Ramos (cell line): ENCODE data around the gene NFAM1.

Experiments
- in situ Hi-C: fragments of 300-500 bp; cut with MboI; formaldehyde crosslinking; loops from one replicate; pipeline ENCODE4 v1.14.3; 2022; ENCODE audit warnings: low sequenced_read_pairs; ENCODE audit not compliant: unreplicated experiment

The NFAM1 gene

DNA sequence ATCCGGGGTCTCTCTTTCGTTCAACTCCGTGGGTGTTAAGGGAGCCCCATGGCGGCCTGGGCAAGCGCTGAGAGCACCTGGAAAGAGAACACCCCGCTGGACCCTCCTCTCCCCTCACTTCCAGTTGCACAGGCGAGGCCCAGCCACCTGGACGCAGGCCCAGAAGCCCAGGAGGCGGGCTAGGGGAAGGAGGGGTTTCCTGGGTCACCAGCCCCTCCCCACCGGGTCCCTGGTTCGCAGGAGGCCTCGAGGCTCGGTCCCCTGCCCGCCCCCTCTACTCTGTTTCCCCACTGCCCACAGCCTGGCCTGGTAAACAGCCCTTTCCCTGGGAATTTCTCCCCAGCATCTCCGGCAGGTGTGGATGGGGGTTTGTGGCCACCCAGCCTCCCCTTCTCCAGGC lies 8.5 kb upstream of the NFAM1 start:
- in situ Hi-C loops = no loop called here

DNA sequence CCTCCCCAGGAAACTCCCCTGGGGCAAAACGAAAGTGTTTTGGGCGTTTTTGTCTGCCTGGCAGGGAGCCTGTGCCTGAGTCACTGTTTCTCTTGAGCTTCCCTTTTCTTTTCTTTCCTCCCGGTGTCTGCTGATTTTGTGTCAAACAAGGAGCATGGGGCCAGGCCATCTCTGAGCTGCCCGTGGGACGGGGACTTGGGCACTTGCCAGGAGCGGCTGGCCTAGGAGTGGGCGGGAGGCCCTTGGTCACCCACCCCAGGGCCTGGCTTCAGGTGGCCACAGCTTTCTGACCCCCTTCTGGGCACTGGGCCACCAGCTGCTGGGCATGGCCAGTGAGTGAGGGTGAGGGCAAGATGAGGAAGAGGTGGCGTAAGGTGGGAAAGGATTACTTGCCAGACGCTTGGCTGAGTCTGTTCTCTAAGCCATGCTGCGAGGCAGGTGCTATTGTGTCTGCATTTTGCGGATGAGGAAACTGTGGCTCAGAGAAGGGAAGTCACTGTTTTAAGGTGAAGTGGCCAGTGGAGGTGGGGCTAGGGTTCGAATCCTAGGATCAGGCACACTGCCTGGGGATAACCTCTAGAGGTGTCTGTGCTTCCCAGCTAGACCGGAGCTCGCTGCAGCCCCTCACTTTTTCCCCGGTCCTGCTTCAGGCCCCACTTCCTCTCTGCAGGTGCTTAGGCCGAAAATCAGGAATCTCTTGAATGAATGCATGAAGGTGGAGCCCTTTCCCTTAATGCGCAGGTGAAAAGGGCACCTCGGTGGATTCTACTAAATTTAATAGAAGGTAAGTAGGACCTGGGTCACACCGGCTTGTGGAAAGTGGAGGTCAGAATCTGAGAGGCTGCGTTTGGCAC lies 7.8 kb upstream of the NFAM1 start:
- in situ Hi-C loops = loop anchor here (10.0 kb wide), 1 partner anchor 475 kb away; the partner anchor contains the start of gene SEPTIN3

DNA sequence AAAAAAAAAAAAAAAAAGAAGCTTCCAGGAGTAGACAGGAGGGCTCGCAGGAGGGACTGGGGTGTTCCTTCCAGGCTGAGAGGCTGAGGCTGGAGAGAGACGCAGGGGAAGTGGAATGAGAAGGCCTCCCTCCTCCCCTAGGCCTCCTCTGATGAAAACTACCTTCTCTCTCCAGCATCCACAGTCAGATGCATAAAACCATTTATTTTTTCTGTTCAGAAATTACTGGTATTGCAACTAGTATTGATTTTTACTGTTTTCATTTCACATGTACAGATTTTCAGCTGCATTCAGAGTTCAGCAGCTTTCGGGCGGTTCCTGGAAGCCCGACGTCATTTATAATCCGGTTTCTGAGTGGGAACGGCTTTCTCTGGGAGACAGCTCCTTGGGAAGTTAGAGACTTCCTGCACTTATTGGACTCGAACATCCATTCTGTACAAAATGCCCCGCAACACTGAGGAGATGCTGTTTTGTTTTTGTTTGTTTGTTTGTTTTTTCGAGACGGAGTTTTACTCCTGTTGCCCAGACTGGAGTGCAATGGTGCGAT lies 6.9 kb upstream of the NFAM1 start:
- in situ Hi-C loops = loop anchor here (10.0 kb wide), 1 partner anchor 474 kb away; the partner anchor contains the start of gene SEPTIN3

DNA sequence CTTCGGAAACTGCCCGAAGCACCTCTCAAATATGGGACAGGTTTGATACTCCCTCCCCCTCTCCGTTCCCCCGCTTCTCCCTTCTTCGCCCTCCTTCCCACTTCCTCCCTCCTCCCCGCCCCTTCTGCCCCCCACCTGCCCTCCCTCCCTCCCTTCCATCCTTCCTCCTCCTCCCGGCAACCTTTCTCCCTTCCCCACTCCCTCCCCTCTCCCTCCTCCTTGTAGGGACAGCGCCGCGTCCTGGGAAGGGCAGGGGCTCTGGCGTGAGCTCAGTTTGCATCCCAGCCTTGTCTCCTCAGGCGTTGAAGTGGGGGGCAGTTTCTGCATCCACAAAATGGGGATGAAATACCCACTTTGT lies 6.1 kb upstream of the NFAM1 start:
- in situ Hi-C loops = loop anchor here (10.0 kb wide), 1 partner anchor 473 kb away; the partner anchor contains the start of gene SEPTIN3

DNA sequence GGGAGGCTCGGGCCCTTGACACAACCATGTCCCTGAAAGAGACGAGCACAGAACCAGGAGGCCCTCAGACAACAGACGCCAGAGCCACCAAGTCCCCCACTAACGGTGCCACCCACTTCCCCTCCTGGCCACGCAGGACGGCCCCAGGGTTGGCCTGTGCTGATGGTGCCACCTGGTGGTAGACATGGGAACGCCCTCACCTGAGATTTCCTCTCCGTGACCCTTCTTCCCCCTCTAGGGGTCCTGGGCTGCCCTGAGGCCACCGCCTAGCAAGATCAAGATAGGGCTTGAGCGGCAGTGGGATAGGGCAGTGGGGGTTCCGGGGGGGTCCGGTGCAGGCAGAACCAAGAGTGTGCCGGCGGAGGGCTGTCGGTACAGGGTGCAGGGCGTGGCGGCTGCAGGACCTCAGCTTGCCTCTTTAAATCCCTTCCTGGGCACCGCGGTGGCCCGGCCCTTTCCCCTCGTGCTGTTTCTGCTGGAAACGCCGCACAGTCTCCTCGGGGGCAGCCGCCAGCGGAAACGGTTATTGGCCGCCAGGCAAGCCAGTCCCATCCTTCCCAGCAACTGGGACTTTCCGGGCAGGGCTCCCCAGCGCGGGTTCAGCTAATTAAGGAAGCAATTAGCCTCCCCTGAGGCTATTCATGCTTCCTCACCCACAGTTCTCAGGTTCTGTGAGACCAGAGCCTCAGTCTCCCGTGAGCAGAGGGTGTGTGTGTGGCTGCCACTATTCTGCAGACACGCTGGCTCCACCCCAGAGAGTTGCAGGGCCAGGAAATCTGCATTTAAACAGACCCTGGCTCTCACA lies 5.5 kb upstream of the NFAM1 start:
- in situ Hi-C loops = loop anchor here (10.0 kb wide), 1 partner anchor 473 kb away; the partner anchor contains the start of gene SEPTIN3

DNA sequence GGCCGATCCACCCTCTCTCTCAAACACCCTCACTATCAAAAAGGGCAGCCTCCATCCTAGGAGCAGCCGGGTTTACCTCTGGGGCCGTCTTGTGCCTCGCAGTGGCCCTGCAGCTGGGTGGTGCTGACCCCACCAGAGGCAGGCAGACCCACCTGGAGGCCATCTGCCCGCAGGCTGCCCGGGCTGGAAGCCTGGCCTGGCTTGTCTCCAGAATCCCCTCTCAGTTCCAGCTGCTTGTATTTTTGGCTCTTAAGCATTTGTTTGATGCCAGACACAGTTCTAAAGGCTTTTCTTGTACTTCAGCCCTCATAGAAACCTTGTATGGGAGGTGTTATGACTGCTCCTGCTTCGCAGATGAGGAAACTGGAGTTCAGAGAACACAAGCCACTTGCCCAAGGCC lies 4.2 kb upstream of the NFAM1 start:
- in situ Hi-C loops = loop anchor here (10.0 kb wide), 1 partner anchor 472 kb away; the partner anchor contains the start of gene SEPTIN3

DNA sequence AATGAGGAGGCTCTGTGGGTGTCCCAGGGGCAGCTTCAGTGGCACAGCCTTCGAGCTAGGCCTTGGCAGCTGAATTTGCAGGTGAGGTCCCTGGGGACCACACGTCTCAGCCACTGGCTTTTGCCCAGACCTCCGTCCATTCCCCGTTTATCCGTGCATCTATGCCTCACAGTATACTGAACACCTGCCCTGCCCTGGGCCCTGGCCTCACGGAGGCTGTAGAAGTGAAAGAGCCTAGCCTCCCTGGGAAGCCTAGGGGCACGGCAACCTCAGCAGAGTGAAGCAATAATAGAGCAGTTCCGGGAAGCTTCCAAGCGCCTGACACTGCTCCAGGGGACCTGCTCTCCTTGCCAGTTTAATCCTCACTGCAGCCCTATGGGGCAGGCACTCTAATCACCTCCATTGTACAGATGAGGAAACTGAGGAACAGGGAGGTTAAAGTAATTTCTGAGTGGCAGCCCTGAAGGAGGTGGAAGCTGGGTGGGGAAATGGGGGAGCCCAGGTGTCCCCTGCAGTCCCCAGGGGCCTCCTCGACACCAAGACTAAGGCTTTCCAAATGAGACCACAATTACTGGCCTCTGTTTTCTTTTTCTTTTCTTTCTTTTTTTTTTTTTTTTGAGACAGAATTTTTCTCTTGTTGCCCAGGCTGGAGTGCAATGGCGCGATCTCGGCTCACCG lies 2.7 kb upstream of the NFAM1 start:
- in situ Hi-C loops = loop anchor here (5.0 to 10.0 kb wide), 2 partner anchors 268 to 470 kb away; partner anchors contain the start of gene SEPTIN3

DNA sequence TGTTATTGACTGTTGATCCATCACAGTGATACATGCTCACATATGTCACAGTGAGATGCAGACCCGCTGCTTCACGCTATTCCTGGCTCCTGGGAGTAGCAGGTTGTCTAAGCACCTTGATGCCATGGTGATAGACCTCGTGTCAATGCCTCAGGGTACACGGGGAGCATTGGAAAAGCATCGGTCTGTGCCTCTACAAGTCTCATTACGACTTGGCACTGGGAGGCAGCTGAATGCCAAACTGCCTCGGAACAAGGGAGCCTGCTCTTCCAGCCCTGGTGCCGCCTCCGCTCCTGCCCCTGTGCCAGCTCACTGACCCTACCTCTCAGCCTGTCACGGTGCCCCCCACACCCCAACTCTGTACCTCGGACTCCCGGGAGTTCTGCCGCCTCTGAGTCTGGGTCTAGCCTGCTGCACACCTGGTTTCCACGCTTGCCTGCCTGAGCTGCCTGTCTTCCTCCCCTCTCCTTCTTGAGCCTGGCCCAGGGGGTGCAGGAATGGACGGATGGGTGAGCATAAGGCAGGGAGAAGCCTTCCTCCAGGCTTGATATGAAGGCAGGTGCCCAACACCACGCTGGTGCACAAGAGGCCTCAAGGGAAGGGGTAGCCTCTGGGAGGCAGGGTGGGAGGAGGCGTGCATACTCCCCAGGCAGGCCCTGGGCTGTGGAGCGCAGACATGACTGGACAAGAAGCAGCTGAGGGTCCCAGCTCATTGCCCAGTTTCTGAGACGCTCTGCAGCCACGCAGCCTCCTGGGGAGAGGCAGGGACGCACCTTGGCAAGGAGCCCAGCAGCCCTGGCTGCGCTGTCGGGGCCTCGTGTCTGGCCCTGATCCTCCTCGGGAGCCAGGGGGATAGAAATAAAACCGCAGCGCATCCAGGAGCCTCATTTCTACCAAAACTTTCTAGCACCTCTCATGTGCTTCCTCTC lies 1.8 kb upstream of the NFAM1 start:
- in situ Hi-C loops = loop anchor here (5.0 to 10.0 kb wide), 2 partner anchors 267 to 469 kb away; partner anchors contain the start of gene SEPTIN3

DNA sequence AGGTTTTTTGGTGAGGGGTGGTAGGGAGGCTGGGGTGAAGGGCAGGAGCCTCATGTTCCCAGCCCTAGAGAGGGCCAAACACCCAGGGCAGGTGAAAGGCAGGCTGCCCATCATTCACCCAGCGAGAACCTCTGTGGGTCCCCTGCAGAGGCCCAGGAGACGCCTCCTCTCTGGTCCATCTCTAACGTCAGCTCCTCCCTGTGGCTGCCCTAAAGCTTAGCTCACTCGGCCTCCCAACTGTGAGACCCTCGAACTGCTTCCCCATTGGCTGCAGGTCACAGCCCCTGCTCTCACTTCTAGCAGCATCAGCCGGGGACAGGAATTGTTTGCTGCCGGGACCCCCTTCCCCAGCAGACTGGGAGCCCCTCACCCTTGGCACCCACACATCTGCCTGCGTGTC lies 615 bp upstream of the NFAM1 start:
- in situ Hi-C loops = loop anchor here (5.0 to 10.0 kb wide), 2 partner anchors 266 to 468 kb away; partner anchors contain the start of gene SEPTIN3

DNA sequence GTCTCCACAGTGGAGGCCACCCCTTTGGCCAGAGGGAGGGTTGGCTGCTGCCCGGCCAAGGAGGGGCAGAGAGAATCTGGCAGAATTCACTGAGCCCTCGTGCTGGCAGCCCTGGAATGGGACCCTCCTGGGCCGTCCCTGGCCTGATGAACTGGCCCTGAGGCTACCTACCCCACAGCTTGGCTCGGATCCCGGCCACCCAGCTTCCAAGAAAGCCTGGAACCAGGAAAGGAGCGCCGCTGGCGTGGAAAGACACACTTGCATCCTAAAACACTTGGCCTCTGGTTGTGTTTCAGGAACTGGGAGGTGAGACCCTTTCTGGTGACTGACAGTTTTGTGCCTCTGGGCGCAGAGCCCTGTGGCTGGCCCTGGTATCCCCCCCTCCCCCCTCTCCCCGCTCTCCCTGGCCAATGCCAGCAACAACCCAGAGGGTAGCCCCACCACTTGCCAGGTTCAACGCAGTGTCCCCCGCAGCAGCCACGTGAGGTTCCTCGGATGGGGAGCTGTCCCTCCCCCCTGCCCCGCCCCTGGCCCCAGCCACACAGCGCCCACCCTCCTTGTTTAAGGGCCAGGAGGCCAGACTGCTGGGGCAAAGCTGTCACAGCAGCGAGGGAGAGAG lies 693 bp downstream of the NFAM1 start:
- in situ Hi-C loops = loop anchor here (5.0 to 10.0 kb wide), 2 partner anchors 264 to 467 kb away; partner anchors contain the start of gene SEPTIN3

DNA sequence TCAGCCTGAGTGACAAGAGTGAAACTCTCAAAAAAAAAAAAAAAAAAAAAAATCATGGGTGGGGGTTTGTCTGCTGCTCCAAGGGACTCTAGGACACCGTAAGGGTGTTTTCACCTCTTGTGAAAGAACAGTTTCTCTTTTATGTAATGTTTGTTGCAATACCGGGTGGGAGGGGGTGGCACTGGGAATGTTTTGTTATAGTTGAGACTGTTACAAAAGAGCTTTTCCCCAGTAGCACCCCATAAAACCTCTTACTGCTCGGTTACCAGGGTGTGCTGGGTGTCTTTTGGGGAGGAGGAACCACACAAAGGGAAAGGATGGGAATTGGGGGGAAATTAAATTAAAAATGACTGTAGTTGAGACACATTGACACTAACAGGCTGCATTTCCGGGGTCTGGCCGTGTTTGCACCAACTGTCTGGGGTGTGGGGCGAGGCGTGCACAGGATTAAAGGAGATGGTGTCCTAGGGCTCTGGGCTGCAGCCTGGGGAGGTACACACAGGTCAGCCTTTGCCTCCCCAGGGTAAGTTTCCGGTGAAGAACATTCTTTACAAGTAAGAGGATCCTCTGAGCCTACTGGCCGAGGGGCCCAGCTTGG lies 1.6 kb downstream of the NFAM1 start:
- in situ Hi-C loops = loop anchor here (5.0 to 10.0 kb wide), 2 partner anchors 263 to 466 kb away; partner anchors contain the start of gene SEPTIN3

DNA sequence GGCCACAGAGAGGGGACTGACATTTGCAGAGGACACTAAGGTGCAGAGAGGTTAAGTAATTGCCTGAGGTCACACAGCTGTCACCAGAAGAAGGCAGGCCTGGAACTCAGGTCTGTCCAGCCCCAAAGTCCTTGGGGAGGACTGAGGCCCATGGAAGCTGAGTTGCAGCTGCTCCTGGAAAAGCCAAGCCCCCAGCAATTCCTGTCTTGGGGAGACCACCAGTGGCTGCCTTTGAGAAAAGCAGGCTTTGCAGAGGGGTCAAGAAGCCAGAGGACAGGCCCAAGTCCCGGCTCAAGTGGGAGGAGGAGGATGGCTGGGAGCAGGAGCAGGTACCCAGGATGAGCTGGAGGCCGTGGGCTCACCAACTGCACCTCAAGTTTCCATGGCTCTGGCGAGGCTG lies 3.4 kb downstream of the NFAM1 start:
- in situ Hi-C loops = no loop called here

DNA sequence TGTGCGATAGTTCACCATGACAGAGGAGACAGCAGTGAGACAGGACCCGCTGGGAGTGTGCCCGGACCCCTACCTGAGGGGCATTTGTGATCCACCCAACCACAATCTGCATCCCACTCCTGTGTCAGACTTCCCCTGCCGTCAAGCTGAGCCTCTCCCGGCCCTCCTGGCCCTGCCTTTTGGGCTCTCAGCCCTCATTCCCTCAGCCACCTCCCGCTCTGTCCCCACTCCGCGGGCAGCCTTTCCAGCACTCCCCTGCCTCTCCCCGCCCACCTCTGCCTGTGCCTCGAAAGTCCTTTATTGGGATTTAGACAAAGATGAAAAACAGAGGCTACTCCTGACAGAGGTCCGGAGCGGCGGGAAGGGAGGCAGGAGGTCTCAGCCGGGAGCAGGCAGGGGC lies 4.2 kb downstream of the NFAM1 start:
- in situ Hi-C loops = no loop called here

DNA sequence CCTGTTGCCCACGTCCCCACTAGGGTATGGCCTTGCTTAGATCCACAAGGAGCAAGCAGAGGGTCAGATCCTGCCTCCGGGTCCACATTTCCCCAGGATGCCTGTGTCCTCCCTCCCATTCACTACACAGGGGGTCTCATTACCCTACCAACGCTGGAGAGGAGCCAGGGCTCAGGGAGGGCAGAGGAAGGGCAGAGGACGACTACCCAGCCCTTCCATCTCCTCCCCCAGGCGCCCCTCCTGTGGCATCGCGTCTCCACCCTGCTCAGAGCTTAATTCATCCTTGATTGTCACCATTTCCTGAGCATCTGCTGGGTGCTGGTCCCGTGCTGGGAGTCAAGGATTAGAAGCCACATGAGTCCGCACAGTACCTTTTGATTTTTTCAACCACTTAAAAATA lies 5.0 kb downstream of the NFAM1 start:
- in situ Hi-C loops = no loop called here

DNA sequence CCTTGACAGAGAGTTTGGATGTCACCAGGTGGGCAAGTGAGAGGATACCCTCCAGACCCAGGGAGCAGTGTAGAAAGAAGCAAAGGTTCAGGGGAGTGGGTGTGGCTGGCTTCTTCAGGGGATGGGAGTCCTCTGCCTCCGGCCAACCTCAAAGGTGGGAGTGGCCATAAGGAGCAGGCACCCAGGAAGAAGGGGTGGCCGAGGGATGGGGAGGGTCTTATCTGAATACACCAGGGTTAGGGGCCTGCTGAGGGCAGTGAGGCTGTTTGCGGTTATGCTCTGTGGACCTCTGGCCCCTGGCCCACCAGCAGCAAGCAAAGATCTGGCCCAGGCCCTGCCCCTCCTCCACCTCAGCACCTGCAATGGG lies 6.2 kb downstream of the NFAM1 start:
- in situ Hi-C loops = no loop called here

DNA sequence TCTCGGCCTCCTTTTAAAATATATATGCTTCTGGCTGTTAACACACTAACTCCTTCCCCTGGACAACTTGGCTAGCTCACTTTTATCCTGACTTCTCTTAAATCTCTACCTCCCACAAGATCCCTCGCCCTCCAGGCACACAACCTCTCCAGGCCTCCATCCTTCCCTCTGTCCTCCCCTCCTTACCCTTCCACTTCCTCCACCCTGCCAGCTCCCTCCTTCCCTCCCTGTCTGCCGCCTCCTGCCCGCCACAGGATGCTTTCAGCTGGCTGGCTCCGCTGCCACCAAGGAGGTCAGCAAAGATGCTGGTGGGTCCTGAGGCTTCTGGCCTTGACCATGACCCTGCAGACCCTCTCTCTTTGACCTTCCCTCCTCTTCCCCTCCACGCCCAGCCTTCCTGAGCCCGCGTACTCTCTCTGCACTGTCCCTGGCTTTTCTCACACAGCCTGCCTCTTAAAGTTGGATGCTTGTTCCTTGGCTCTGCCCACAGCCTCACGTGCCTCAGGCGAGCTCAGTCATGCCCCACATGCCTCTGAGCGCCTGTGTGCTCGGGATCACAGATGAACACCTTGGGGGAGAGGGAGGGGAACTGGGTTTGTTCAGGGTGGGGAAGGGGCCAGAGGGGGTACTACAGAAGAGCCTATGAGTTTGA lies 6.7 kb downstream of the NFAM1 start:
- in situ Hi-C loops = no loop called here

DNA sequence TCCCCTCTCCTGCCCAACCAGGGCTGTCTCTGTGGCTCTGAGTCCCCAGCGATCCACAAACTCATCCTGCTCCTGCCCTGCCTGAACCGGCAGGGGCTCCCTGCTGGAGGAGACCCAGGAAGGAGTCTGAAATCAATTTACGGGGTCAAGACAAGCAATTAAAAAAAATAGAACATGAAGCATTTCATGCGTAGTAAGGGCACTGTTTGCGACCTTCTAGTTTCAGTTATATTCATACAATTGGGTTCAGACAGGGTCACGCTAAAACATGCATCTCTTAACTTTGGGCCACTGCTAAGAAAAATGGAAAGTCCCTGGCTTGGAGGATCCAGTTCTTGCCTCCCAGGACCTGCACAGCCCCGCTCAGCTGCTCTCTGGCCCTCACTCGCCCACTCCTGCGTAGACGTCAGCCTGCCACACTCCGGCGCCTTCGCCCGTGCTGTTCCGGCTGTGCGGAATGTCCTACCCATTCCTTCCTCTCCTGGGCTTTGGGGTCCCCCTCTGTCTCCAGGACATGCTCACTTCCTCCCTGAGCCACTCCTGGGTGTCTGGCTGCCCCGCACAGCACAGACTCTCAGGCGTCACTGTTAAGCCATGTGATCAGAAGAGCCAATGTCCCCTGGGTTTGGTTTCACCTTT lies 12.8 kb downstream of the NFAM1 start:
- in situ Hi-C loops = no loop called here
